Raji (cell line): ENCODE data around the gene SAMD5.

ENCODE experiments used
- POLR2A ChIP-seq: IDR thresholded peaks from 2 replicates; pipeline ENCODE4 v1.6.1; 2011; ENCODE audit warnings: low read depth, low read length, control low read depth; ENCODE audit not compliant: insufficient read depth

The SAMD5 gene

GRCh38 chr6:147508042-147508865 is at the start of gene SAMD5:
Gene SAMD5, plus strand, starts transcription at chr6:147508690. Its CDS starts 239 bp downstream, at chr6:147508929.
- no peak for TF ChIP-seq POLR2A

DNA sequence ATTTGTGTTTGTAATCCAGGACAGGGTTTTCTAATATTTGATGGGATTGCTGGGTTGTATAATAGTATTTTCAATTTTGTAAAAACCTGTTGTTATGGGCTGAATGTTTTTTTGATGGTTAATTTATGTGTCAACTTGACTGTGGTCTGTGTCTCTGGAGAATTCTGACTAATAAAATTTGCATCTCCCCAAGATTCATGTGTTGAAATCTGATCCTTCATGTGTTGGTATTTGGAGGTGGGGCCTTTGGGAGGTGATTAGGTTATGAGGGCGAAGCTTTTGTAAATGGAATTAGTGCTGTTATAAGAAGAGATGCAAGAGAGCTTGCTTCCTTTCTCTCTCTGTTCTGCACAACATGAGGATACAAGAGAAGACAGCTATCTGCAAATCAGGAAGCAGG is 48.7 kb upstream of the SAMD5 start:
- no peak for TF ChIP-seq POLR2A

DNA sequence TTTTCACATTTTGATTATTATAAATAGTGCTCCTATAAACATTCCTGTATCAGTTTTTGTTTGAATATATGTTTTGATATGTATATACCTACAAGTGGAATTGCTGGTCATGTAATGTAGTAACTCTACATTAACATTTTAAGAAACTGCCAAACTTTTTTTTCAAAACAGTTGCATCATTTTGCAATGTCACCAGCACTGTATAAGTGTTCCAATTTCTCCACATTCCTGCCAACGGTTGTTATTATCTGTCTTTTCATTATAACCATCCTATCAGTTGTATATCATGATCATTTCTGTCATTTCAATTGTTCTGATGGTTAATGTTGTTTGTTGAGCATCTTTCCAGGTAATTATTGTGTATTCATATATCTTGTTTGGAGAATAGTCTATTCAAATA is 44.8 kb upstream of the SAMD5 start:
- no peak for TF ChIP-seq POLR2A

DNA sequence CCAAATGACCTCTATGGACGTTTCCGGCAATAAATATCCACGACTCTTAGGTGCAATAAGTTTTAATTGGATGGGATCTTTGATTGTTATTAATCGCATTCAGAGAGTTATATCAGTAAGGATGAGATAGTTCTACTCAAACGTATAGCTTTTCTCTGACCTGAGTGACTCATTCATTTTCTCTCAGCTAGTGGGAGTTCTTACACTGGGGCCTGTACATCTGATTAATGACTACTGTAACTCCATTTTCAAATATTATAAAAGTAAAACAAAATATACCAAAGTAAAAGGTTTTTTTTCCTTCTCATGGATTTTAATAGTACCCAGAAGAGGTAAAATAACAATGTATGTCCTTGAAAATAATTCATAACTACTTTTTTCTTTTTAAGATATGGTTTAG is 41.1 kb upstream of the SAMD5 start:
- TF ChIP-seq POLR2A = no peak

DNA sequence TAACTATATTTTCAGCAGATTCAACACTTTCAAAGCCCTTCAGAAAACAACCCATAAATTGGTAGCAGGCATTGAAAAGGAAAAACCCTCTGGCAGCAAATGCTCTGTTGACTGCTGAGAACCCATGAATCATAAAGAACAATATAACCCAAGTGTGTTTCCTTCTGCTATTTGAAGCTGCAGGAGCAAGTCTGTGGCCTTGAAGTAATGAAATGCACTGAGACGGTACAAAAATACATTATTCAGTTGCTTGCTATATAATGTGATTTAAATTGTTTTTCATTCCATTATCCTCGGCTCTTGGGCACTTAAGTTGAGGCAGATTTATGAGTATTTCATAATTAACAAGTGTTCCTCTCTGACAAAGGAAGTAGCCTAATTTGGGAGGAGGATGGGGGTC is 40.6 kb upstream of the SAMD5 start:
- no peak for TF ChIP-seq POLR2A

- no peak for TF ChIP-seq POLR2A
Observed at GRCh38 chr6:147468634-147469033, 39.9 kb upstream of the SAMD5 start.

DNA sequence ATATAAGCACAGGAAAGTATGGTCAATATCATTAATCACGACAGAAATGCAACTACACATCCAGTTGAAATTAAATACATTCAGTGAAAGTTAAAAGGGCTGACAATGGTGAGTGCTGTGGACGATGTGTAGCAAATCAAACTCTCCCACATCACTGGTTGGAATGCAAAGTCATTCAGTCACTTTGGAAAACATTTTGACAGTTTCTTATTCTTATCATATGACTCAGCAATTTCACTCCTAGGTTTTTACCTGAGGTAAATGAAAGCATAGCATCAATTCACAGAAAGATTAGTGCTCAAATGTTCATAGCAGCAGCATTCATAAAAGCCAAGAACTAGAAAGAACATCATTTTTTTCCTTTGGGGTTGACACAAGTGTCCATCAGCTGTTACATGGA is 28.6 kb upstream of the SAMD5 start:
- no peak for TF ChIP-seq POLR2A

DNA sequence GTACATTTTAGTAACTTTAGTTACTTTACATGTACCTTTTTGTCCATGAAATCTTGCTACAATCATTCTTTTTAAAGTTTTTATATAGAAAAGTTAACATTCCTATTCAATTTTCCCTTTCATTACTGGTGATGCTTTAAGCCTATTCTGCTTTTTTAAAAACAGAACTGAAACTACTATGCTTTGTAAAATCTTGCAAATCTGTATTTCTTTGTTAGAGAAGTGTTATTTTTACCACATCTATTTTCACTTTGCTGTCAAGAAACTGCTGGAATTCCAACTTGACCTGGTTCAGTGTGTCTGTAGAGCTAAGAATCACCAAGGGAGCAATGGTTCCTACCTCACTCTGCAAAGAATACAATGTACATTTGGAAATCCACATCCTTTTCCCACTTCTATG is 21.8 kb upstream of the SAMD5 start:
- TF ChIP-seq POLR2A = no peak

DNA sequence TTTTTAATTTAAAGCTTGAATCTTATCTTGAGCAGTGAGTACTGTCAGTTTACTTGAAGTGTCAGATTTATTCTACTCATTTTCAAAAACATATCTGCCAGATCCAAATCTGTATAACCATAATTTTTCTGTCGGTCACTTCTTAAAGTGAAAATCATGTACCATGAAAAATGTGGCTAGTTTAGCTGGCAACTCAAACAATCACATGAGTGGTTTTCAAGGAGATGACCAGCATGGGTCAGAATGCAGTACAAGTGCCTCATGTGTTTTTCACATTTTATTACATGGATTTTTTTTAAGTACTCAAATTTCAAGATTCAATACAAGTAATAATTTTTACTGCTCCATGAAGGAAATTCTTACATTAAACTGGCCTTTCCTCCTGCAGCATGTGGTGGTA is 11.0 kb upstream of the SAMD5 start:
- no peak for TF ChIP-seq POLR2A

DNA sequence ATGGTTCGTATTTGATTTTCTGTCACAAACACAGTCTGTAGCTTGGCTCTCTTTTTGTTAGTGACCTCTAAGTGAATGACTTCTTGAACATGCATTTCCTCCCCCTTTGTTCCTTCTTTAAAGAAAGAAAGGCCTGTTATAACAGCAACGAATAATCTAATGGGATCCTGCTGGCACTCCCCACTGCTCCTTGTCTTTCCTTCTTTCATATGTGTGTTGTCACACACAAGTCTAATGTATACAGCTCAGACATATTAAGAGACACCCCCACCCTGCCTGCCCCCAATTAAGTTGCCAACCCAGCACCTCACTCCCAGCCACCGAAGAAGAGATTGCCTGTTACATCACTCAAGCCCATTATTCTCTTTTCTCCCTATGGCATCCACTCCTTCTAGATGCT is 4.9 kb upstream of the SAMD5 start:
- no peak for TF ChIP-seq POLR2A

- no peak for TF ChIP-seq POLR2A
Observed at GRCh38 chr6:147504848-147505247, 3.6 kb upstream of the SAMD5 start.

- no peak for TF ChIP-seq POLR2A
Observed at GRCh38 chr6:147506704-147507114, 1.8 kb upstream of the SAMD5 start.

DNA sequence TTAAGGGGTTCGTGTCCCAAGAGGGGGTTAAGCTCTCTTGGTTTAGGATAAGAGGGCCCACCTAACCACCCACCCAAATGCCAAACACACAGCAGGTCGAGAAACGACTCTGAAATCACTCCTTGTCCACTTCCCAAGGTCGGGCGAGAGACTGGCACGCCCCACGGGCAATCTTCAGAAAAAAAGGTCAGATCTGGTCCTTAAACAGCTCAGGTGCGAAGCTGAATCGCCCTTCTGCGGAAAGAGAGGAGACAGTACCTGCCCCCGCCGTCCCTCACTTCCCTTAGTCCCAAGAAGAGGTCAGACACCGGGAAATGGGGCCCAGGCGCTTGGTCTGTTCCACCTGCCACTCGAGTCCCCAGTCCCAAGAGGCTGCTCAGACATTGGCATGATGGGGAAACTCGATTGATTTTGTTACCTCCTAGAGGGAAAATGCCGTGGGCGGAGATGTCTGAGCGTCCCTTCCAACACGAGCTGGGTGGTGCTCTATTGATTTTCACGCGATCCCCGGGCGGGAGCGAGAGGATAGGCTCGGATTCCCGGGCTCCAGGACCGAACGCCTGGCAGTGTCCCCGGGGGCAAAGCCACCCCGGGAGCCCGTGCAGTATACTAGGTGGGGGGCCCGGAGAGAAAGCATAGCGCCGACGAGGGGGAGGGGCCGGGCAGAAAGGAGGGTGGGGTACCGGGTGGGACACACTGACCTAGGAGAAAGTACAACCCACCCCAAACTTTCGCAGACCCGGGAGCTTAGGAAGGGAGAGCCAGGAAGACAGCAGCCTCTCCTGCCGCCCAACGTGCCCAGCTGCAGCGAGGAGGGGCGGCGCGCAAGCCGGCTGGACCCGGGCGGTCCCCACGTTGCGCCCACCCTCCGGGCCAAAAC is 1.1 kb upstream of the SAMD5 start:
- TF ChIP-seq POLR2A = no peak

- TF ChIP-seq POLR2A = no peak
Observed at GRCh38 chr6:147508866-147509608, 547 bp downstream of the SAMD5 start.

GRCh38 chr6:147509891-147510290 is 1.4 kb downstream of the SAMD5 start:
- no peak for TF ChIP-seq POLR2A
